ENCODE results near the gene MYCN. TPM values are rescaled to one million over a fixed set of nuclear protein-coding genes. Genes with fewer than 3 reads are reported as not detected.

MYCN gene
- total and polyA plus RNA-seq, 2 of the 4 experiments (the other 2 are of a cell fraction), result not detected

DNA sequence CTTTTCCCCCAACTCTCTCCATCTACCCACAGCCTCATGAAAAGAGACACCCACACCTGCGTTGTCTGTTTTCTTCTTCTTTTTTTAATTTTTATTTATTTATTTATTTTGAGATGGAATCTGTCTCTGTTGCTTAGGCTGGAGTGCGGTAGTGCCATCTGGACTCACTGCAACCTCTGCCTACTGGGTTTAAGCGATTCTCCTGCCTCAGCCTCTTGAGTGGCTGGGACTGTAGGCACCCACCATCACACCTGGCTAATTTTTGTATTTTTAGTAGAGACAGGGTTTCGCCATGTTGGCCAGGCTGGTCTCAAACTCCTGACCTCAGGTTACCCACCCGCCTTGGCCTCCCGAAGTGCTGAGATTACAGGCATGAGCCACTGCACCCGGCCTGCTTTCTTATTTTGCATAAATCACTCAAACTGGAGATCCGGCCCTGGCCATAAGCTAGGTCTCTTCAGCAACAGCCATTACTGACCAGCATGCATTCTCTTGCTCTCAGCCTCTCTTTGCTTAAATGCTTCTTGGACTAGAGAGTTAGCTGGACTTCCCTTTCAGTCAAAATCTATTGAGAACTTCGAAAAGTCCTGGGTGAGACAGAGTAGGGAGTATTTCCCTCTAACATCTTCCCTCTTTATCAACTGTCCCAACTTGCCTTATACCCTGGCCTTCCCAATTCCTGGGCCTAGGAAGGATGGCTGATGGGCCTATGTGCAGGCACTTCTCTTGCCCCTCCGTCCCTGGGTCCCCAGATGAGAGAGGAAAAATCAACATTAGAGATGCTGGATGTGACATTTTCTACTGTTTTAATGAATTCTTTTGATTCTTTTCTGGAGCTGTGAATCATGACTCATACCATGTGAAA is 27.3 kb downstream of the MYCN start:
- no peaks in the 10 kb centered on the region for H3K9me1 ChIP-seq (ENCODE audit: insufficient read depth, low read length)
- H4K91ac ChIP-seq (ENCODE audit: insufficient read depth, low read depth, low read length), result no peak overlapping the region
- H3K36me3 ChIP-seq (ENCODE audit: control insufficient read depth, insufficient read depth, low read length), result no peaks in the 10 kb centered on the region
- intact Hi-C loops (cut with micrococcal nuclease) (no loop called here), in situ Hi-C loops (cut with MboI; ENCODE audit: low sequenced_read_pairs) (no loop called here), dilution Hi-C loops (cut with HindIII; ENCODE audit: low sequenced_read_pairs, unreplicated experiment) (no loop called here)
- CTCF ChIA-PET, result no interaction called here
- POLR2A ChIA-PET (ENCODE audit: unreplicated experiment), result no interaction called here
- H4K8ac ChIP-seq (ENCODE audit: low read depth in 2 of 2, low read length in 2 of 2), result no peak overlapping the region
- no peak overlapping the region for H3K4me3 ChIP-seq (ENCODE audit: insufficient read depth, low read depth, low read length)
- H2AK5ac ChIP-seq (ENCODE audit: low read depth, low read length), result no peak overlapping the region
- DNase-seq (no peak), ATAC-seq (ENCODE audit: low read depth) (no peak)
- WGBS, 2 experiments (ENCODE audit: extremely low coverage in 2 of 2, insufficient read length in 1 of 2), result no CpG with 5 or more reads among the region's 10 CpGs
- H2AK9ac ChIP-seq (replicated peaks; ENCODE audit: low read depth, low read length, poor library complexity), result no peak overlapping the region
- no peak overlapping the region for H3K9ac ChIP-seq (ENCODE audit: low read depth, low read length)
- H3K27me3 ChIP-seq (ENCODE audit: control insufficient read depth, insufficient read depth, low read length), result no peaks in the 10 kb centered on the region
- H4K5ac ChIP-seq (ENCODE audit: low read depth, low read length), result no peak overlapping the region
- no peak overlapping the region for H3K27ac ChIP-seq (ENCODE audit: insufficient read depth, low read length)
- no peak overlapping the region for H3K18ac ChIP-seq (ENCODE audit: low read depth, low read length)
- no peak overlapping the region for H2BK20ac ChIP-seq (ENCODE audit: low read depth, low read length)
- H3K79me1 ChIP-seq (ENCODE audit: low read depth in 1 of 2, low read length in 2 of 2), result no peaks in the 10 kb centered on the region
- H3K23ac ChIP-seq (ENCODE audit: low read depth, low read length), result no peak overlapping the region
- H2BK120ac ChIP-seq (ENCODE audit: low read depth, low read length), result no peak overlapping the region
- H3K56ac ChIP-seq (ENCODE audit: extremely low read depth, insufficient read depth, low read length), result no peak overlapping the region
- peaks cover 28% of the 10 kb centered on the region for H3K9me3 ChIP-seq (ENCODE audit: control insufficient read depth, insufficient read depth, low read length)
- no peak overlapping the region for H3K4ac ChIP-seq (ENCODE audit: low read depth, low read length)
- H2AFZ ChIP-seq (replicated peaks; ENCODE audit: low read length, poor library complexity), result no peak overlapping the region
- no peak overlapping the region for H3K14ac ChIP-seq (replicated peaks; ENCODE audit: low read depth, low read length)
- no peaks in the 10 kb centered on the region for H4K20me1 ChIP-seq (ENCODE audit: insufficient read depth, low read length)
- no peak overlapping the region for H3K4me2 ChIP-seq (ENCODE audit: low read depth, low read length)
- H3K4me1 ChIP-seq (ENCODE audit: control insufficient read depth, insufficient read depth, low read length), result no peaks in the 10 kb centered on the region
- BruUV-seq (replicated peaks), result no TSS peak
- no peak overlapping the region for H2BK15ac ChIP-seq (ENCODE audit: low read depth, low read length)
- no peak overlapping the region for H2BK5ac ChIP-seq (ENCODE audit: low read depth, low read length, poor library complexity, severe bottlenecking)
- TF ChIP-seq CEBPB (IDR thresholded peaks at IDR 0.05; ENCODE audit: low read depth, low read length) (no peak), SMC3 (IDR thresholded peaks at IDR 0.05; ENCODE audit: low read depth, low read length) (no peak), BHLHE40 (IDR thresholded peaks at IDR 0.05; ENCODE audit: low read depth, low read length) (no peak), RFX5 (IDR thresholded peaks at IDR 0.05; ENCODE audit: low read depth, low read length) (no peak), FOS (IDR thresholded peaks at IDR 0.05; ENCODE audit: low read depth, low read length) (no peak), CHD1 (IDR thresholded peaks at IDR 0.05; ENCODE audit: low read depth, low read length) (no peak), MAZ (IDR thresholded peaks at IDR 0.05; ENCODE audit: borderline replicate concordance, low read depth, low read length) (no peak), MXI1 (IDR thresholded peaks at IDR 0.05; ENCODE audit: borderline replicate concordance, low read depth, low read length) (no peak), POLR2A (IDR thresholded peaks at IDR 0.05; ENCODE audit: low read depth, low read length) (no peak), NFE2L2 (IDR thresholded peaks at IDR 0.05; ENCODE audit: low read depth, low read length) (no peak), RAD21 (IDR thresholded peaks at IDR 0.05; ENCODE audit: low read length) (no peak), RCOR1 (IDR thresholded peaks at IDR 0.05; ENCODE audit: insufficient replicate concordance, low read length) (no peak), MAFK (IDR thresholded peaks at IDR 0.05; ENCODE audit: low read depth, low read length) (no peak)
- TF ChIP-seq, protein P1, sequence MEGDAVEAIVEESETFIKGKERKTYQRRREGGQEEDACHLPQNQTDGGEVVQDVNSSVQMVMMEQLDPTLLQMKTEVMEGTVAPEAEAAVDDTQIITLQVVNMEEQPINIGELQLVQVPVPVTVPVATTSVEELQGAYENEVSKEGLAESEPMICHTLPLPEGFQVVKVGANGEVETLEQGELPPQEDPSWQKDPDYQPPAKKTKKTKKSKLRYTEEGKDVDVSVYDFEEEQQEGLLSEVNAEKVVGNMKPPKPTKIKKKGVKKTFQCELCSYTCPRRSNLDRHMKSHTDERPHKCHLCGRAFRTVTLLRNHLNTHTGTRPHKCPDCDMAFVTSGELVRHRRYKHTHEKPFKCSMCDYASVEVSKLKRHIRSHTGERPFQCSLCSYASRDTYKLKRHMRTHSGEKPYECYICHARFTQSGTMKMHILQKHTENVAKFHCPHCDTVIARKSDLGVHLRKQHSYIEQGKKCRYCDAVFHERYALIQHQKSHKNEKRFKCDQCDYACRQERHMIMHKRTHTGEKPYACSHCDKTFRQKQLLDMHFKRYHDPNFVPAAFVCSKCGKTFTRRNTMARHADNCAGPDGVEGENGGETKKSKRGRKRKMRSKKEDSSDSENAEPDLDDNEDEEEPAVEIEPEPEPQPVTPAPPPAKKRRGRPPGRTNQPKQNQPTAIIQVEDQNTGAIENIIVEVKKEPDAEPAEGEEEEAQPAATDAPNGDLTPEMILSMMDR (conservative IDR thresholded peaks at IDR 0.05; ENCODE audit: low read depth, low read length), result no peak
- TF ChIP-seq, protein P2, sequence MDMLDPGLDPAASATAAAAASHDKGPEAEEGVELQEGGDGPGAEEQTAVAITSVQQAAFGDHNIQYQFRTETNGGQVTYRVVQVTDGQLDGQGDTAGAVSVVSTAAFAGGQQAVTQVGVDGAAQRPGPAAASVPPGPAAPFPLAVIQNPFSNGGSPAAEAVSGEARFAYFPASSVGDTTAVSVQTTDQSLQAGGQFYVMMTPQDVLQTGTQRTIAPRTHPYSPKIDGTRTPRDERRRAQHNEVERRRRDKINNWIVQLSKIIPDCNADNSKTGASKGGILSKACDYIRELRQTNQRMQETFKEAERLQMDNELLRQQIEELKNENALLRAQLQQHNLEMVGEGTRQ (IDR thresholded peaks at IDR 0.05; ENCODE audit: low read depth, low read length), result no peak
- TF ChIP-seq, protein P3, sequence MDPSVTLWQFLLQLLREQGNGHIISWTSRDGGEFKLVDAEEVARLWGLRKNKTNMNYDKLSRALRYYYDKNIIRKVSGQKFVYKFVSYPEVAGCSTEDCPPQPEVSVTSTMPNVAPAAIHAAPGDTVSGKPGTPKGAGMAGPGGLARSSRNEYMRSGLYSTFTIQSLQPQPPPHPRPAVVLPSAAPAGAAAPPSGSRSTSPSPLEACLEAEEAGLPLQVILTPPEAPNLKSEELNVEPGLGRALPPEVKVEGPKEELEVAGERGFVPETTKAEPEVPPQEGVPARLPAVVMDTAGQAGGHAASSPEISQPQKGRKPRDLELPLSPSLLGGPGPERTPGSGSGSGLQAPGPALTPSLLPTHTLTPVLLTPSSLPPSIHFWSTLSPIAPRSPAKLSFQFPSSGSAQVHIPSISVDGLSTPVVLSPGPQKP (IDR thresholded peaks at IDR 0.05; ENCODE audit: borderline replicate concordance, low read depth, low read length), result no peak
